Endothelial cell of umbilical vein (primary cell): ENCODE measurements around the gene SEMA4D.

Experiments
- EZH2 ChIP-seq: IDR thresholded peaks from 2 replicates; pipeline ENCODE4 v1.6.1; 2012; ENCODE audit warnings: borderline replicate concordance, low read depth, mild to moderate bottlenecking, moderate library complexity, low read length, inconsistent platforms; ENCODE audit not compliant: severe bottlenecking
- FOS ChIP-seq: IDR thresholded peaks from 2 replicates; pipeline ENCODE4 v1.6.1; 2011; ENCODE audit warnings: mild to moderate bottlenecking, low read length, moderate library complexity, borderline replicate concordance; ENCODE audit not compliant: insufficient read depth
- GATA2 ChIP-seq: IDR thresholded peaks from 2 replicates; pipeline ENCODE4 v1.7.0; 2011; ENCODE audit warnings: low read depth, mild to moderate bottlenecking, moderate library complexity, mixed read lengths, low read length; ENCODE audit not compliant: insufficient read length, insufficient read depth
- JUN ChIP-seq: IDR thresholded peaks from 2 replicates; pipeline ENCODE4 v1.6.1; 2011; ENCODE audit warnings: borderline replicate concordance, low read depth; ENCODE audit not compliant: insufficient read length, insufficient read depth
- MYC ChIP-seq: IDR thresholded peaks from one replicate; pipeline ENCODE4 v1.6.1; 2011; ENCODE audit warnings: mild to moderate bottlenecking, low read depth, low read length
- POLR2A ChIP-seq: IDR thresholded peaks from 2 replicates; pipeline ENCODE4 v1.6.1; 2012; ENCODE audit warnings: low read depth, mild to moderate bottlenecking, control low read depth, low read length
- POLR2AphosphoS5 ChIP-seq: IDR thresholded peaks from 2 replicates; pipeline ENCODE4 v1.6.1; 2012; ENCODE audit warnings: low read depth, mild to moderate bottlenecking, control low read depth, low read length, moderate library complexity; ENCODE audit not compliant: insufficient read depth
- TF ChIP-seq, protein P1 (sequence below), 2 donors: IDR thresholded peaks; 1 replicate in 1 of 2; 2 replicates in 1 of 2; pipeline ENCODE4 v1.5.1; 2011; ENCODE audit warnings: low read length in 2 of 2, mild to moderate bottlenecking in 2 of 2, moderate library complexity in 2 of 2, control low read depth in 1 of 2, inconsistent platforms in 1 of 2, low read depth in 1 of 2; ENCODE audit not compliant: insufficient read depth in 1 of 2; ENCODE audit errors: extremely low read depth in 1 of 2
- TF ChIP-seq, protein P2 (sequence below): IDR thresholded peaks from 2 replicates; pipeline ENCODE4 v1.6.1; 2011; ENCODE audit not compliant: insufficient read depth, insufficient read length

DNA sequence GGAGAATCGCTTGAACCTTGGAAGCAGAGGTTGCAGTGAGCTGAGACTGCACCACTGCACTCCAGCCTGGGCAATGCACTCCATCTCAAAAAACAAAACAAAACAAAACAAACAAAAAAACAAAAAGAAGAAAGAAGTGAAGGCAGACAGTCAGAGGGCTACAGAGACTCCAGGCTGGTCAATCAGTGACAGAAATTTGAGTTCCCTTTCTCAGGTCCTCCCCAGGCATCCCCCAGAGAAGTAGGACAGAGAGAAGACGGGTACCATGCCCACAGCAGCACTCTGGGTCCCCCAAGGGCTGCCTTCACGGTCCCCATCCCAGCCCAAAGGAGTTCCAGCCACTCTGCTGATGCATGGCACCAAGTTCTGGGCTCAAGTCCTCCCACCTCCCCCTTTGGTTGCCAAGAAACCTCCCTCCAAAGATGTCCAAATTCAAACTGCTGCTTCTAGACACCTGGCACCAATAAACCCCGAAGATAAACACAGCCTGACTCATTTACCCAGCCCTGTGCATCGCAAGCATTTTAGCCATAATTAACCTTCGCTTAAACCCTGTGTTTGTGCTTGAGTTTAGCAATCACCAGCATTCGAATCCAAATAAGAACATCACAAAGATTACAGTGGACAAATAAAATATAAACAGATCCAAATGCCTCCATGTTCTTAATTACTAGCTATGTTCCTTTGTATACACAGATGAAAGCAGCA, 24.0 kb downstream of the SEMA4D start:
- TF ChIP-seq, protein P1, sequence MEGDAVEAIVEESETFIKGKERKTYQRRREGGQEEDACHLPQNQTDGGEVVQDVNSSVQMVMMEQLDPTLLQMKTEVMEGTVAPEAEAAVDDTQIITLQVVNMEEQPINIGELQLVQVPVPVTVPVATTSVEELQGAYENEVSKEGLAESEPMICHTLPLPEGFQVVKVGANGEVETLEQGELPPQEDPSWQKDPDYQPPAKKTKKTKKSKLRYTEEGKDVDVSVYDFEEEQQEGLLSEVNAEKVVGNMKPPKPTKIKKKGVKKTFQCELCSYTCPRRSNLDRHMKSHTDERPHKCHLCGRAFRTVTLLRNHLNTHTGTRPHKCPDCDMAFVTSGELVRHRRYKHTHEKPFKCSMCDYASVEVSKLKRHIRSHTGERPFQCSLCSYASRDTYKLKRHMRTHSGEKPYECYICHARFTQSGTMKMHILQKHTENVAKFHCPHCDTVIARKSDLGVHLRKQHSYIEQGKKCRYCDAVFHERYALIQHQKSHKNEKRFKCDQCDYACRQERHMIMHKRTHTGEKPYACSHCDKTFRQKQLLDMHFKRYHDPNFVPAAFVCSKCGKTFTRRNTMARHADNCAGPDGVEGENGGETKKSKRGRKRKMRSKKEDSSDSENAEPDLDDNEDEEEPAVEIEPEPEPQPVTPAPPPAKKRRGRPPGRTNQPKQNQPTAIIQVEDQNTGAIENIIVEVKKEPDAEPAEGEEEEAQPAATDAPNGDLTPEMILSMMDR (IDR thresholded peaks at IDR 0.05; ENCODE audit: extremely low read depth in 1 of 2, insufficient read depth in 1 of 2, low read depth in 1 of 2, low read length in 2 of 2) = no peak
- TF ChIP-seq POLR2A = no peak
- TF ChIP-seq EZH2 = no peak
- TF ChIP-seq, protein P2, sequence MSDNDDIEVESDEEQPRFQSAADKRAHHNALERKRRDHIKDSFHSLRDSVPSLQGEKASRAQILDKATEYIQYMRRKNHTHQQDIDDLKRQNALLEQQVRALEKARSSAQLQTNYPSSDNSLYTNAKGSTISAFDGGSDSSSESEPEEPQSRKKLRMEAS = no peak
- TF ChIP-seq GATA2 = no peak
- no peak for TF ChIP-seq JUN
- TF ChIP-seq MYC = no peak
- no peak for TF ChIP-seq POLR2AphosphoS5
- no peak for TF ChIP-seq FOS
